GM21786 (cell line): ENCODE data around the gene SFMBT2.
A peak's percentile ranks its signal among the peaks of the same experiment; 100 is the strongest.
"Not testable (repeated sequence)": the region's sequence is repeated elsewhere in the genome, so short reads cannot be mapped to it uniquely, and the experiment has no call there.

ENCODE experiments used
- ATAC-seq: cut with Tn5 transposase; IDR thresholded peaks from one replicate; pipeline ENCODE4 v1.9.1; 2021; ENCODE audit not compliant: unreplicated experiment

The SFMBT2 gene

GRCh38 chr10:7302392-7302906 lies 108.4 kb downstream of the SFMBT2 start:
- no peak for ATAC-seq

DNA sequence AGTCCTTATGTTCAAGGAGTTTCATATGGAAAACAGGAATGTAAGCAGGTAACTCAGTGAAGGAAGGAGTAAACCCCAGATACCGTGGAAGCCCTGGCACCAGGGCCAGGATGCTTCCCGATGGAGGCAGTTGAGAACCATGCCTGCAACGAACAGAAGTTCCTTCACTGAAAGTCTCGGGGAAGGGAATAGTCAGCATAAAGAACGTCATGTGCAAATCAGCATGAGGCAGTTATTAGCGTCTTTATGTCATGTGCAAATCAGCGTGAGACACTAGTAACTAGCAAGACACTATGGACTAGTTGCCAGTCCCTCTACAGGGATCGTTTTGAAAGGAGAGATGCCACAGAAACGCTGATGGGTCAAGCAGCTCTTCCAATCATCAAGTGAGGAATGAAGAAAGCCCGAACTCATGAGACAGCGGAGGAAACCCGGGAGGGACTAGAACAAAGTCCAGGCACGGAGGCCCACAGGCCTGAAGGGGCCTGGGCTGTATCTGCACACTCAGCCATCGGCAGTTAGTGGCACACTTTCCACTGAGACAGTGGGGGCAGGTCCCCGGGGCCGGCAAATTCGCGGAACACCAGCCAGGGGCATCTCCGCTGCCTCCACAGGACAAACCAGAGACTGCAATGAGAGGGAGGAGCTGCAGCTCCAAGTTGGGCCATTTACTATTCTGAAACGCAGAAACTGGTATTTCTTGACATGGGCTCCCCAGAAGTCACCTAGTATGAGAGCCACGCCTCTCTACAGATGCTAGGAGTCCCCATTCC lies 109.6 kb downstream of the SFMBT2 start:
- no peak for ATAC-seq

GRCh38 chr10:7300384-7300971 lies 110.4 kb downstream of the SFMBT2 start:
- no peak for ATAC-seq

DNA sequence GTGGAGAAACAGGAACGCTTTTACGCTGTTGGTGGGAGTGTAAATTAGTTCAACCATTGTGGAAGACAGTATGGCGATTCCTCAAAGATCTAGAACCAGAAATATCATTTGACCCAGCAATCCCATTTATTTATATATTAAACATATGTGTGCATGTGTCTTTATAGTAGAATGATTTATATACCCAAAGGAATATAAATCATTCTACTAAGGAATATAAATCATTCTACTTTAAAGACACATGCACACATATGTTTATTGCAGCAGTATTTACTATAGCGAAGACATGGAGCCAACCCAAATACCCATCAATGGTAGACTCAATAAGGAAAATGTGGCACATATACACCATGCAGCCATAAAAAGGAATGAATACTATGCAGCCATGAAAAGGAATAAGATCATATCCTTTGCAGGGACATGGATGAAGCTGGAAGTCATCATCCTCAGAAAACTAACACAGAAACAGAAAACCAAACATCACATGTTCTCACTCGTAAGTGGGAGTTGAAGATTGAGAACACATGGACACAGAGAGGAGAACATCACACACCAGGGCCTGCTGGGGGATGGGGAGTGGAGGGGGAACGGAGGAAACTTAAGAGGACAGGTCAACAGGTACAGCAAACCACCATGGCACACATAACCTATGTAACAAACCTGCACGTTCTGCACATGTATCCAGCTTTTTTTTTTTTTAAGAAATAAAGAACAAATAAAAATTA lies 111.1 kb downstream of the SFMBT2 start:
- ATAC-seq, result not testable (repeated sequence)

DNA sequence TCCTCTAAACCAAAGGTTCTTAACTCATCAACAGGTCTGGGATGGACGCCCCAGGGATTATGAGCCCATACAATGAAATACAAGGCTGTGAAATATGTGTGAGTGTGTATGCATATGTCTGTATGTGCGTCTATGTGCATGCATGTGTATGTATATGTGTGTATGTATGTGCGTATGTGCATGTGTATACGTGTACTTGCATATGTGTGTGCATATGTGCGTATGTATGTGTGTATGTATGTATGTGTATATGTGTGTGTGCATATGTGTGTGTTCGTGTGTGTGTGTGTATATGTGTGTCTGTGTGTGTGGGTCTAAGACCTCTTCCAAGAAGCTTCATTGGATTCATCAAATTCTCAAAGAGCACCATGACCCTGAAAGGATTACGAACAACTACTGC lies 112.3 kb downstream of the SFMBT2 start:
- no peak for ATAC-seq

- ATAC-seq, result no peak
Measured at GRCh38 chr10:7297094-7297493, 113.7 kb downstream of the SFMBT2 start.

- no peak for ATAC-seq
Measured at GRCh38 chr10:7296648-7297047, 114.2 kb downstream of the SFMBT2 start.

GRCh38 chr10:7296076-7296475 lies 114.8 kb downstream of the SFMBT2 start:
- no peak for ATAC-seq

- ATAC-seq, result no peak
Measured at GRCh38 chr10:7293378-7293920, 117.4 kb downstream of the SFMBT2 start.

GRCh38 chr10:7291487-7292270 lies 119.2 kb downstream of the SFMBT2 start:
- no peak for ATAC-seq

- ATAC-seq, result no peak
Measured at GRCh38 chr10:7288060-7288690, 122.7 kb downstream of the SFMBT2 start.

DNA sequence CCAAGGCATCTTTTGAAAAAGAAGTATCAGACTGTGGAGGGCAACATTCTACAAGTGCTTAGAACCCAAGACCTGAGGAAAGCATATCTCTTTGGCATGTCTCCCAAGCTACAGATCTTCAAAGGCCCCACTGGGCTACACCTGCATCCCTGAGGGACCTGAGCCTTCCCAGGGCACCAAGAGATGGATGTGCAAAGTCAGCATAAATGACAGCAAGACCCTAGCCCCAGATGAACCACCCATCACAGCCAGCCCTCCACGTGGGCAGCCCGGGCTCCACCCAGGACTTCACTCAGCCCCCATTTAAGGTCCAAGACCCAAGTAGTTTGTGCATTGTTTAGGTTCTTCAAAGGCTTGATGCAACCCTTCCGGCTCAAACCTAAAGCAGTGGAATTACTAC lies 123.5 kb downstream of the SFMBT2 start:
- ATAC-seq, result no peak

GRCh38 chr10:7285522-7286322 lies 125.1 kb downstream of the SFMBT2 start:
- ATAC-seq, result peak; percentile 42

- no peak for ATAC-seq
Measured at GRCh38 chr10:7283246-7283645, 127.6 kb downstream of the SFMBT2 start.

DNA sequence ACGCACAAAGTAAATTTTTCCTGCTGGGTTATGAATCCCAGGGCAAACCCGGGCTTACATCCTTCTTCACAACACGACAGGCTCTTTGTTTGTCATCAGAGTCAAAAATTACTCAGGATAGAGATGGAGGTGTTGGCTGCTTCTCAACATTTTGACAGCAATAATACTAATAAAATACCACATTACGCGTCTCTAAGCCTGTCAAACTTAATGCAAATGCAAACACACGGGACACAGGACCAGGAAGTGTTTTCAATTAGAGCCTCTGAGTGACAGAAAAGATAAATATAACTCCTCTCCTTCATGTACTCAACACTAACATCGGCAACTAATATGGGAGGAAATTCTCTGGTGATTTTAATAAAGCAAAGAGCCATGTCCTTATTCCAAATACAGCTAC lies 128.4 kb downstream of the SFMBT2 start:
- no peak for ATAC-seq

- no peak for ATAC-seq
Measured at GRCh38 chr10:7281429-7281828, 129.4 kb downstream of the SFMBT2 start.

DNA sequence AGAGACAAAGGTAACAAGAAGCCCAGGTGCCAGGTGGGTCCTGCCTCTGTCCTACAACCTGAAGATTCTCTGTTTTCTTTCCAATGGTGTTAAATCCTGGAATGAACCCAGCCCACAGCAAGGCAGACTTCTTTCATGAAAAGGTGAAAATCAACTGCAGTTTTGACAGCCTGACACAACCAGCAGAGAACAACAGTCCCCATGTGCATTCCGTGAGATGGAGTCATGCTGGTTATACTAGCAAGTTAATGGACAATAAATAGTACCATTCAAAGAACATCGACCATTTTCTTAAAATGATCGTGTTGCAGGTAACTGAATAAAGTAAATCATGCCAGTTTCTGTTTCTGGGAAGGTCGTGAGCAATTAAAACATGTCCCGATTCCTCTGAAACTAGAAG lies 131.5 kb downstream of the SFMBT2 start:
- no peak for ATAC-seq

GRCh38 chr10:7277867-7278266 lies 133.0 kb downstream of the SFMBT2 start:
- ATAC-seq, result no peak

DNA sequence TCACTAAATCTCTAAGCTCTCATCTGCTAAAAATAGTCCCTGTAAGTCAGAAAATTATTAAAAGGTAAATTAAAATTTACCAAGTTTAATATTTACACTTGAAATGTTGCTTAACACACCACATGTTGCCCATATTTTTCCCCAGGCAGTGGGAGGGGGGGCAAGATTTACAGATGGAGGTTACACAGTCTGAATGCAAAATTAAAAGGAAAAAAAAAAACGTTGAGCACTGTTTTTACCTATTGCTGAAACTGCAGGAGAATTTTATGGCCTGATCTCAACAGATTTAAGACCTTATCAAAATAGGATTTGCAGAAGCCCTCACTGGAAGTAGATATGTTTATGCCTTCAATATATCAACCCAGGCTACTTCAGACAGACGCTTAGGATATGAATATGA lies 133.4 kb downstream of the SFMBT2 start:
- no peak for ATAC-seq
